Lower leg skin (tissue), 3 donors: Measurements from ENCODE around the gene WDFY2.

ENCODE experiments used
- CTCF ChIP-seq, 3 donors: fragments of 450-650 bp; IDR thresholded peaks; one replicate each; pipeline ENCODE4 v1.5.1; 2016; ENCODE audit warnings: antibody characterized with exemption in 3 of 3, mild to moderate bottlenecking in 3 of 3, moderate library complexity in 2 of 3
- POLR2A ChIP-seq, 2 donors: fragments of 450-650 bp; IDR thresholded peaks; one replicate each; pipeline ENCODE4 v1.6.1; 2016 to 2017; ENCODE audit warnings: antibody characterized with exemption in 2 of 2, mild to moderate bottlenecking in 1 of 2, moderate library complexity in 1 of 2

- TF ChIP-seq POLR2A (IDR thresholded peaks at IDR 0.05) (no peak), CTCF (IDR thresholded peaks at IDR 0.05) (no peak)
Measured at GRCh38 chr13:51815848-51816247, 231.6 kb downstream of the WDFY2 start.
